Duodenal mucosa (tissue), 2 donors: ENCODE data around the gene MIAT.

Source experiments
- H3K27ac ChIP-seq: one replicate; pipeline ENCODE4 v1.7.0; 2013; ENCODE audit warnings: low read depth, low read length
- H3K27me3 ChIP-seq, 2 donors: one replicate each; pipeline ENCODE4 v1.7.0; 2013; ENCODE audit warnings: low read length in 2 of 2, control low read depth in 1 of 2; ENCODE audit not compliant: insufficient read depth in 2 of 2, control insufficient read depth in 1 of 2
- H3K36me3 ChIP-seq, 2 donors: one replicate each; pipeline ENCODE4 v1.7.0; 2013; ENCODE audit warnings: low read length in 2 of 2, control low read depth in 1 of 2; ENCODE audit not compliant: insufficient read depth in 2 of 2, control insufficient read depth in 1 of 2
- H3K4me1 ChIP-seq, 2 donors: one replicate each; pipeline ENCODE4 v1.7.0; 2013; ENCODE audit warnings: low read length in 2 of 2, control low read depth in 1 of 2; ENCODE audit not compliant: insufficient read depth in 2 of 2, control insufficient read depth in 1 of 2
- H3K4me3 ChIP-seq, 2 donors: one replicate each; pipeline ENCODE4 v1.7.0; 2013; ENCODE audit warnings: low read length in 2 of 2, low read depth in 1 of 2
- H3K9ac ChIP-seq, 2 donors: one replicate each; pipeline ENCODE4 v1.7.0; 2013; ENCODE audit warnings: low read length in 2 of 2, low read depth in 1 of 2
- H3K9me3 ChIP-seq, 2 donors: one replicate each; pipeline ENCODE4 v1.7.0; 2013; ENCODE audit warnings: low read length in 2 of 2, control low read depth in 1 of 2; ENCODE audit not compliant: control insufficient read depth in 1 of 2

MIAT gene

DNA sequence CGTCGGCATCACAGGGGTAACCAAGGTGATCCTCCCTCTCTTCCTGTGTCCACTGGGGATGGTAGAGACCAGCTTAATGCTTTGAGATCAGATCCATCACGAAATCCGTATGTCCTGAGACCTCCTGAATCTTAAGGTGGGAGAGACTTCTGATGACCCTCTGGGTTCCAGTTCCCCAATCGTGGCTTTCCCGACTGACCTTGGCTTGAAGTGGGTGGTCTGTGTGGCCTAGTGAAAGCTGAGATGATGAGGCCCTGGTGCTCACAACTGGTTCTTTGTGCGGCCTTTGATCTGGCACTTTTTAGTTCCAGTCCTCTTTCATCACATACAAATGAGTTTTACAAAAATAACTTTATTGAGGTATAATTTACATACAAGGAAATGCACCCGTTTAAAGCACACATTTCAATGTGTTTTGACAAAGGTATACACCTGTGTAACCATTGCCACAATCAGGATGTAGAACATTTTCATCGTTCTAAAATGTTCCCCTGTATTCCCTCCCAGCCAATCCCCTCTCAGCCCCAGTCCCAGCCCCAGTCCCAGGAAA lies 6.1 kb downstream of the MIAT start:
- Histone ChIP-seq H3K27me3 (peaks cover 8 to 15% of the 10 kb centered on the region in 2 donors), H3K36me3 (no peaks in the 10 kb centered on the region), H3K27ac (no peak overlapping the region), H3K9ac (no peak overlapping the region), H3K9me3 (no peaks in the 10 kb centered on the region), H3K4me3 (no peak overlapping the region), H3K4me1 (peaks cover 0 to 9% of the 10 kb centered on the region in 2 donors)

DNA sequence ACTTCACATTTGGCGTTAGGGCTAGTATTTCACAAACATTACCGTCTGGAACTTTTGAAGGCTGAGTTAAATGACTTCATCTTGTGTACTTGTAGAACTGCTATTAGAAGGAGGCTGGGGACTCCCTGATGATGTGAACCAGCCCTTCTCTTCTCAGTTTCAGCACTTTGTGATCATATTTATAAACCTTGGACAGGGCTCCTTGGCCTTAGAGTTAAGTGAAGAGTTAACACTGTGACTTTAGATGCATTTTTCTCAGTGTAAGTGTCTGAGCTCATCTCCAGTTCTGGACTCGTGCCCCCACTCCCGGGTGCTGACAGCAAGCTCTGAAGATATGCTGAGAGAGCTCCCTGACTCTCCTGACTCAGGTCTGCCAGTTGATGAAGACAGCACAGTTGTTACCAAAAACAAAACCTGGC lies 8.4 kb downstream of the MIAT start:
- Histone ChIP-seq H3K9ac (no peak overlapping the region), H3K4me1 (no peaks in the 10 kb centered on the region), H3K27me3 (peaks cover 0 to 10% of the 10 kb centered on the region in 2 donors), H3K4me3 (no peak overlapping the region), H3K36me3 (no peaks in the 10 kb centered on the region), H3K27ac (no peak overlapping the region), H3K9me3 (no peaks in the 10 kb centered on the region)

- Histone ChIP-seq H3K9ac (no peak overlapping the region), H3K27ac (no peak overlapping the region), H3K36me3 (no peaks in the 10 kb centered on the region), H3K4me3 (no peak overlapping the region), H3K4me1 (peaks cover 2 to 6% of the 10 kb centered on the region in 2 donors), H3K27me3 (peaks cover 0 to 3% of the 10 kb centered on the region in 2 donors), H3K9me3 (no peaks in the 10 kb centered on the region)
These were observed 9.8 kb downstream of the MIAT start for GRCh38 chr22:26667140-26667539.

DNA sequence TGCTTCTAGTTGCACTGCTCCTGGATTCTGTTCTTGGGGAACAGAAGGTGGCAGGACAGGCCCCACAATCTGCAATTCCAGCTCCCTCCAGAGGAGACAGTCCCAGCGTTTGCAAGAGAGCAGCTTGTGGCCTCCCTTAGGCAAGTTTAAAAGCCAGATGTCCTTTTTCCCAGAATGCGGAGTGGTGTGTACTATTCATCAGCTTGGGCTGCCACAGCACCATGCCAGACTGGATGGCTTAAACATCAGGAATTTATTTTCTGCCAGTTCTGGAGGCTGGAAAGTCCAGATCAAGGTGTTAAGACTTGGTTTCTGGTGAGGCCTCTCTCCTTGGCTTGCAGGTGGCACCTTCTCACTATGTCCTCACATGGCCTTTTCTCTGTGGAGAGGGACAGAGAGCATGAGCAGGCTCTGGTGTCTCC lies 11.7 kb downstream of the MIAT start:
- Histone ChIP-seq H3K27ac (no peak overlapping the region), H3K36me3 (no peaks in the 10 kb centered on the region), H3K9ac (no peak overlapping the region), H3K4me3 (no peak overlapping the region), H3K27me3 (no peaks in the 10 kb centered on the region), H3K9me3 (no peaks in the 10 kb centered on the region), H3K4me1 (peaks cover 16 to 17% of the 10 kb centered on the region in 2 donors)

DNA sequence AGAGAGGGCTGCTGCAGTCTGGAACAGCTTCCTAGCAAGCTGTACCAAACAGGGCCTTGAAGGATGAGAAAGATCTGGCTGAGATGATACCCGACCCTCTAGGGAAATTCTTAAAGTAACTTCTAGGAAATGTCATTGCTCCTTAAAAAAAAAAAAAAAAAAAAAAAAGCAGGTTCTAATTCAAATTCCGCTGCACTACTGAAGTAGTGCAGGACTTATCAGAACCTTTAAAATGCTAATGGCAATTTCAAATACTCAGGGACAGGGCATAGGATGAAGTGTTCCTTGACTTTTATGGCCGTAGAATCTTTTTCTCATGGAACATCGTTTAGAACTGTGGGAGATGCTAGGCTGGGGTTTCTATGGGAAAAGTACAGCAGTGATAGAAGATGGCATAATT lies 13.1 kb downstream of the MIAT start:
- Histone ChIP-seq H3K36me3 (no peaks in the 10 kb centered on the region), H3K27ac (no peak overlapping the region), H3K27me3 (no peaks in the 10 kb centered on the region), H3K4me3 (no peak overlapping the region), H3K4me1 (peaks cover 29 to 30% of the 10 kb centered on the region in 2 donors), H3K9me3 (no peaks in the 10 kb centered on the region), H3K9ac (no peak overlapping the region)

GRCh38 chr22:26671317-26672059 lies 14.1 kb downstream of the MIAT start:
- Histone ChIP-seq H3K27me3 (no peaks in the 10 kb centered on the region), H3K9me3 (no peaks in the 10 kb centered on the region), H3K4me3 (peak overlapping the region in 1 of 2 donors; percentile 94), H3K9ac (no peak overlapping the region), H3K27ac (peak overlapping the region; percentile 93), H3K4me1 (peaks cover 33% of the 10 kb centered on the region in 2 donors), H3K36me3 (no peaks in the 10 kb centered on the region)

- peak overlapping the region; percentile 93 for H3K27ac ChIP-seq
- peak overlapping the region; percentile 88 to 94 for H3K4me3 ChIP-seq
- H3K4me1 ChIP-seq = peaks cover 33% of the 10 kb centered on the region in 2 donors
- no peaks in the 10 kb centered on the region for H3K36me3 ChIP-seq
- no peaks in the 10 kb centered on the region for H3K27me3 ChIP-seq
- H3K9ac ChIP-seq = peak overlapping the region; percentile 94 to 98
- no peaks in the 10 kb centered on the region for H3K9me3 ChIP-seq
These were observed 14.7 kb downstream of the MIAT start for GRCh38 chr22:26672060-26672471.

GRCh38 chr22:26672590-26673468 lies 15.4 kb downstream of the MIAT start:
- Histone ChIP-seq H3K9ac (peak overlapping the region; percentile 94 to 98), H3K27me3 (no peaks in the 10 kb centered on the region), H3K36me3 (no peaks in the 10 kb centered on the region), H3K4me1 (peaks cover 33% of the 10 kb centered on the region in 2 donors), H3K9me3 (no peaks in the 10 kb centered on the region), H3K4me3 (peak overlapping the region; percentile 88 to 94), H3K27ac (peak overlapping the region; percentile 93)

DNA sequence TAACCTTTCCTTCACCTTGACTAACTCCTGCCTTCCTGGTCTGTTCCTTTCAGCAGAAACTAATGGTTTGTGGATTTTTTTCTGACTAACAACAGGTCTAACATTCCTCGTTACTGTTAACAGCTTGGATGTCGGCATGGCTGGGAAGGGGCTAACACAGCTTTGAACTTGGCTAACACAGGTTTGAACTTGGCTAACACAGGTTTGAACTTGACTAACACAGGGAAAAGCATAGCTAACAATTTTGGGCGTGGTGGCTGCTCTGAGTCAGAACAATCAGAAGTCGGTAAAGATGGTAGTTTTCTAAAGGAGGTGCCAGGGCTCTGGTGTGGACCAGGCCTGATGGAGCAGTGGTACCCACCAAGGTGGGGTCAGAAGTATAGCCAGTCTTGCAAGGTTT lies 16.1 kb downstream of the MIAT start:
- Histone ChIP-seq H3K4me3 (peak overlapping the region; percentile 88 to 94), H3K4me1 (peaks cover 33% of the 10 kb centered on the region in 2 donors), H3K36me3 (no peaks in the 10 kb centered on the region), H3K9me3 (no peaks in the 10 kb centered on the region), H3K27ac (peak overlapping the region; percentile 93), H3K27me3 (no peaks in the 10 kb centered on the region), H3K9ac (peak overlapping the region; percentile 94 to 98)
